GM18868 (cell line): Measurements from ENCODE around the gene BGN.
A peak's percentile ranks its signal among the peaks of the same experiment; 100 is the strongest.

Experiments used
- ATAC-seq: cut with Tn5 transposase; IDR thresholded peaks from one replicate; pipeline ENCODE4 v1.9.1; 2021; ENCODE audit warnings: mild to moderate bottlenecking, moderate library complexity; ENCODE audit not compliant: unreplicated experiment

BGN gene

DNA sequence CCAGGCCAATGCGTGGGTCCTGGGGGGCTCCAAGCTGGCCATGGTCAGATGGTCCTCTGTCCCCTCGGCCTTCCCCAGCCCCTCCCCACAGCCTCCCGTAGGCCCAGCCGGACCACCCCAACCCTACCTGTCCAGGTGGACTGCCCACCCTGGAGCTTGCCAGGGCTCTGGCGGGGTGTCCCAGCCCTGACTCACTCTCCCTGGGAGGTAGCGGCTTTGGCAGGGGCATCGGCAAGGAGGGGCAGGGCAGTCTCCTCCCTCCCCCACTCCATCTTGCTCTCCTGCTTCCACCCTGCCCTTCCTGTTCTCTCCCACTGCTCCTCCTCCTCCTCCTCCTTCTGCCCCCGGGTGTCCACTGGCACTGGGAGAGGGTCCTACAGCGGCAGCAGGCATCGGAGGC is 7.4 kb downstream of the BGN start:
- no peak for ATAC-seq

- no peak for ATAC-seq
These were observed 8.0 kb downstream of the BGN start for GRCh38 chrX:153502796-153503195.

DNA sequence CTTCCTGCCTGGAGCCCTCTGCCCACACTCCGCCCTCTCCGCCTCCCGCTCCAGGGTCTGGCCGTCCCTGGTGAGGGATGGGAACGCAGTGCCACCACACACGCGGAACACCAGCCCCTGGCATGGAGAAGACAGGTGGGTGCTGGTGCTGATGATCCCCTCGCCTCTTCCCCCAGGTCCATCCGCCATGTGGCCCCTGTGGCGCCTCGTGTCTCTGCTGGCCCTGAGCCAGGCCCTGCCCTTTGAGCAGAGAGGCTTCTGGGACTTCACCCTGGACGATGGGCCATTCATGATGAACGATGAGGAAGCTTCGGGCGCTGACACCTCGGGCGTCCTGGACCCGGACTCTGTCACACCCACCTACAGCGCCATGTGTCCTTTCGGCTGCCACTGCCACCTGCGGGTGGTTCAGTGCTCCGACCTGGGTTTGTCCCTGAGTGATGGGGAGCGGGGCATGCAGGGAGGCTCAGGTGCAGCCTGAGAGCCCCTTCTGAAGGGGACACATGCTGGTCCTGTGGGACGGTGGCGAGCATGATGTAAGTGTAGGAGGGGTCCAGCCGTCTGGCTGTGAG is 9.8 kb downstream of the BGN start:
- ATAC-seq: no peak

GRCh38 chrX:153505361-153505760 is 10.6 kb downstream of the BGN start:
- ATAC-seq: no peak

GRCh38 chrX:153507484-153508178 is 12.9 kb downstream of the BGN start:
- peak; percentile 93 for ATAC-seq

- ATAC-seq: no peak
These were observed 14.8 kb downstream of the BGN start for GRCh38 chrX:153509592-153509991.

GRCh38 chrX:153510383-153510782 is 15.6 kb downstream of the BGN start:
- no peak for ATAC-seq

DNA sequence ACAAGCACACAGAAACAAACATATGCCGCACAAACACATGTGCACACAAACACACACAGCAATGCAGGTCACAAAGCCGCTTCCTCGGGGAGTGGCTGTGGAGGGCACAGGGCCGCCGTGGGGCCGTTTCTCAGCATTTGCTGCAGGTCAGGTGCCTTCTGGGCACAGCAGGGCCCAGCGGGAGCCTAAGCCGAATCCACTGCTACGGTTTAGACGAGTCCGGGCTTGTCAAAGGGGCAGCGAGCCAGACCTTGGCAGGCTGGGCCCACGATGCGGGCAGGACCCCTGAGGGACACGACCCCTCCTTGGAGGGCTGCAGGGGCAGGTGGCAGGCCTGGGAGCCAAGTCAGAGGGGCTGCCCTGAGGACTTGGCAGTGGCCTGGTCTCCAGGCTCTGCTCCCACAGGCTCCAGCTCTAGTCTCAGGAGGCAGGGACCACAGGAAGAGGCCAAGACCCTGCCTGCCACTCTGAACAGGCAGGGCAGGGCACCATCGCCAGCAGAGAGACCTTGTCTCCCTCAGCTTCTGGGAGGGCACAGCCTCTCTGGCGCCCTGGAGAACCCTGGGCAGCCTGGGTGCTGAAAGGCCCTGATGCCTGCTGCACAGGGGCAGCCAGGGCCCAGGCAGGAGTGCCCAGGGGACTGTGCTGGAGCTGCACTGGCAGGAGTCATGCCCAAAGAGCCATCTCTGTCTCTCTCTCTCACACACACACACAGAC is 17.2 kb downstream of the BGN start:
- no peak for ATAC-seq

DNA sequence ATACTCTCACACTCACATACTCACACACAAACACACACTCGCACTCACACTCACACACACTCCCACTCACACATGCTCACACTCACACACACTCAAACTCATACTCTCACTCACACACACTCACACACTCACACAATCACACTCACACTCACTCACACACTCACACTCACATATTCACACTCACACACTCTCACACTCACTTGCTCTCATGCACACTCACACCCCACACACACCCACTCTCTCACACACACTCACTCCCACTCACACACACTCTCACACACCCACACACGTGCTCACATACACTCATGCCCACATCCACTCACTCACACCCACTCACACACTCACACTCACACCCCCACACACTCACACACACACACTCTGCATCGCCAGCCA is 17.7 kb downstream of the BGN start:
- no peak for ATAC-seq

GRCh38 chrX:153513265-153513664 is 18.5 kb downstream of the BGN start:
- ATAC-seq: no peak

GRCh38 chrX:153514259-153514658 is 19.5 kb downstream of the BGN start:
- no peak for ATAC-seq

DNA sequence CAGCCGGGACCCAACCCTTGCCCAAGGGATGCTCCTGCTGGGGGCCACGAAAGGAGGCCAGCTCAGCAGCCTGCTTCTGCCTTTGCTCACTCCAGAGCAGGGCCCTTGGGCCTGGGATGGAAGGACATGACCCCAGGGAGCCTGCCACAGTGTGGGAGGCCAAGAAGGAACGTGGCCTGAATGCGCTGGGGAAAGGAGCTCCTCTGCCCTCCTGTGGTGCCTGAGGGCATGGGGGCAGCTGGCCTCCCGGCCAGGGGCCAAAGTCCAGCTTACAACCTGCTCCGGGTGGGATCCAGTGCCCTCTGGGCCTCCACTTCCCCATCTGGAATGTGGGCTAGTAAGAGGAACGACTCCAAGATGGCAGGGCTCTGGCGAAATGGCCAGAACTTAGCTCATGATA is 20.7 kb downstream of the BGN start:
- no peak for ATAC-seq

DNA sequence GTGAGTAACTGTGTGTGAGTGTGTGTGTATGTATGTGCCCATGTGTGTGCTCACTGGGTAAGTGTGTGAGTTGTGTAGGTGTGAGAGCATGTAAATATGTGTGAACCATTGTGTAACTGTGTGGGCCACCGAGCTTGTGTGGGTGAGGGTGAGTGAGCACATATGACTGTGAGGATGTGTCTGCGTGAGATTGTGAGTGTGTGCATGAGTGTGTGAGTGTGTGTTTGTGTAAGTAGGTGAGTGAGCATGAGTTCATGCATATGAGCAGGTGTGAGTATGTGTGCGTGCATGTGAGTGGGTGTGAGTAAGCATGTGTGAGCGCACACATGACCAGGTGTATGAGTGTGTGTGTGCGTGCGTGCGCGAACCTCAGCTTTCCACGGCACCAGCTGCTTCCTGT is 21.3 kb downstream of the BGN start:
- ATAC-seq: no peak

DNA sequence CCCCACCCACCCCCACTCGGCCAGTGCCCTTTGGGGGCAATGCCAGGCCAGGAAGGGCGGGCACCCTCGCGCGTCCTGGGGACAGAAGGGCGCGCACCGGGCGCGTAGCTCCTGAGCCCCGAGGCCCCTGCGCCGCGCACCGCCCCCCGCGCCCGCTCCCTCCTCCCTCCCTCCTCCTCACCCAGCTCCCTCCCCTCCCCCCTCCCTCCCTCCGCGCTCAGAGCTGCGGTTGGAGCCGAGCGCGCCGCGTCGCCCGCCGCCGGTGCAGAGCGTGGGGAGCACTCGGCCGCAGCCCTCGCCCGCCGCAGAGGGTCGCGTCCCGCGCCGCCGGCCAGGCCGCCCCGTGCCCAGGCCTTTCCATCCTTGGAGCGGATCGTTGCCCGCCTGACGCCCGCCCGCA is 22.6 kb downstream of the BGN start, which contains the start of gene ATP2B3:
ATP2B3 (plus strand) TSS at position 220 of the 400 bp plus-strand sequence. CDS start 18,606 bp downstream, outside the sequence.
- no peak for ATAC-seq

GRCh38 chrX:153517946-153518834 is 23.4 kb downstream of the BGN start:
- no peak for ATAC-seq

GRCh38 chrX:153519569-153520286 is 24.9 kb downstream of the BGN start:
- no peak for ATAC-seq

- no peak for ATAC-seq
These were observed 25.6 kb downstream of the BGN start for GRCh38 chrX:153520287-153520917.

GRCh38 chrX:153521034-153521433 is 26.3 kb downstream of the BGN start:
- no peak for ATAC-seq

GRCh38 chrX:153522259-153522658 is 27.5 kb downstream of the BGN start:
- ATAC-seq: no peak

DNA sequence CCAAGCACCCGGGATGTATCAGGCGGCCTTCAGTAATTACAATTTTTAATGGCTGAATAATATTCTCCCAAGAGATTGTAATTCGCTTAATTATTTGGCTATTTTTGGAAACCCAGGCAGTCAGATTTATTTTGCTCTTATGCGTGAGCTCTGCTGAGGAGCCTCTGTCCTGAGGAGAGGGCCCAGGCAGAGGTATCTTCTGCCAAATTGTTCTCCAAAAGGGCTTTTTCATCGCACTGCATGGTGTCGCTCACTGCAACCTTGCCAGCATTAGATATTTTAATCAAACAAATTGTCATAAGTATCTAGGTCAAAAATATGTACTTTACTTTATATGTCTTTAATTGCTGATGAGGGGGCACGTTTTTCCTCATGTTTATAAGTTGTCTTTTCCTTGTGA is 28.5 kb downstream of the BGN start:
- no peak for ATAC-seq
